Measurements from ENCODE around the gene STK32C. TPM values are rescaled to one million over a fixed set of nuclear protein-coding genes. Genes with fewer than 3 reads are reported as not detected.

STK32C gene
- total RNA-seq, 6 donors from 2014 or later, result 4.8 to 18.3 (median 15.6) TPM

GRCh38 chr10:132174237-132174636 lies 133.5 kb downstream of the STK32C start:
- DNase-seq (no peak), ATAC-seq (ENCODE audit: low FRiP score in 2 of 2) (no peak)
- no peak overlapping the region for H3K4me3 ChIP-seq
- no peaks in the 10 kb centered on the region for H3K36me3 ChIP-seq
- no peaks in the 10 kb centered on the region for H3K9me3 ChIP-seq
- peaks cover 0 to 3% (median 0%) of the 10 kb centered on the region in 4 donors for H3K27me3 ChIP-seq
- TF ChIP-seq, protein P1, sequence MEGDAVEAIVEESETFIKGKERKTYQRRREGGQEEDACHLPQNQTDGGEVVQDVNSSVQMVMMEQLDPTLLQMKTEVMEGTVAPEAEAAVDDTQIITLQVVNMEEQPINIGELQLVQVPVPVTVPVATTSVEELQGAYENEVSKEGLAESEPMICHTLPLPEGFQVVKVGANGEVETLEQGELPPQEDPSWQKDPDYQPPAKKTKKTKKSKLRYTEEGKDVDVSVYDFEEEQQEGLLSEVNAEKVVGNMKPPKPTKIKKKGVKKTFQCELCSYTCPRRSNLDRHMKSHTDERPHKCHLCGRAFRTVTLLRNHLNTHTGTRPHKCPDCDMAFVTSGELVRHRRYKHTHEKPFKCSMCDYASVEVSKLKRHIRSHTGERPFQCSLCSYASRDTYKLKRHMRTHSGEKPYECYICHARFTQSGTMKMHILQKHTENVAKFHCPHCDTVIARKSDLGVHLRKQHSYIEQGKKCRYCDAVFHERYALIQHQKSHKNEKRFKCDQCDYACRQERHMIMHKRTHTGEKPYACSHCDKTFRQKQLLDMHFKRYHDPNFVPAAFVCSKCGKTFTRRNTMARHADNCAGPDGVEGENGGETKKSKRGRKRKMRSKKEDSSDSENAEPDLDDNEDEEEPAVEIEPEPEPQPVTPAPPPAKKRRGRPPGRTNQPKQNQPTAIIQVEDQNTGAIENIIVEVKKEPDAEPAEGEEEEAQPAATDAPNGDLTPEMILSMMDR (IDR thresholded peaks at IDR 0.05), result no peak
- TF ChIP-seq EP300 (IDR thresholded peaks at IDR 0.05) (no peak), POLR2A (IDR thresholded peaks at IDR 0.05) (no peak)
- no peak overlapping the region for H3K27ac ChIP-seq
- peaks cover 0 to 5% (median 0%) of the 10 kb centered on the region in 4 donors for H3K4me1 ChIP-seq
- WGBS, 2 donors, result 87 to 94% methylated on average over 11 of the region's 11 CpGs

DNA sequence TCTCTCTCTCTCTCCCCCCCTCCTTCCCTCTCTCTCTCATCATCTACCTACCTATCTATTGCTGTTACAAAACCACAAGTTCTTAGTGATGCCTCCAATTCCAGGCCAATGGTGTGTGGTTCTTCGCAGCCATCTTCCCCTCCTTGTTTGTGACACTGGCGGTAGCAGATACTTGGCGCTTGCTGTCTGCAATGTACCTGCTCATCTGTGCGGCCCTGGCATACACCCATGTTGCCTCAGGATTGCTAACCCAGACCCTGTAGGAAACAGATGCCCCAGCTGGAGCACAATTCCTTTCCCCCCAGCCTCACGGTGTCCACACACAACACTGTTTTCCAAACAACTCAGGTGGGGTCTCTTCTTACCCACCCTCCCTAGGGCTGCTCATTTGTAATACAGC lies 134.6 kb downstream of the STK32C start:
- H3K27me3 ChIP-seq, result no peaks in the 10 kb centered on the region
- no peak overlapping the region for H3K27ac ChIP-seq
- no peaks in the 10 kb centered on the region for H3K9me3 ChIP-seq
- H3K36me3 ChIP-seq, result no peaks in the 10 kb centered on the region
- 87 to 91% methylated on average over 5 of the region's 5 CpGs for WGBS, 2 donors
- H3K4me3 ChIP-seq, result no peak overlapping the region
- peaks cover 0 to 5% (median 0%) of the 10 kb centered on the region in 4 donors for H3K4me1 ChIP-seq
- no peak for DNase-seq
- TF ChIP-seq POLR2AphosphoS5 (IDR thresholded peaks at IDR 0.05) (no peak), EP300 (IDR thresholded peaks at IDR 0.05) (no peak), POLR2A (IDR thresholded peaks at IDR 0.05) (no peak)
- TF ChIP-seq, protein P1 (IDR thresholded peaks at IDR 0.05), result no peak
- ATAC-seq (ENCODE audit: low FRiP score in 2 of 2), result no peak

GRCh38 chr10:132172091-132173066 lies 135.4 kb downstream of the STK32C start:
- 58 to 64% methylated on average over 26 of the region's 26 CpGs for WGBS, 2 donors
- no peaks in the 10 kb centered on the region for H3K27me3 ChIP-seq
- no peak overlapping the region for H3K4me3 ChIP-seq
- DNase-seq (no peak), ATAC-seq (ENCODE audit: low FRiP score in 2 of 2) (no peak)
- H3K9me3 ChIP-seq, result no peaks in the 10 kb centered on the region
- no peaks in the 10 kb centered on the region for H3K36me3 ChIP-seq
- H3K27ac ChIP-seq, result no peak overlapping the region
- TF ChIP-seq POLR2AphosphoS5 (IDR thresholded peaks at IDR 0.05) (no peak), EP300 (IDR thresholded peaks at IDR 0.05) (no peak), POLR2A (IDR thresholded peaks at IDR 0.05) (no peak)
- TF ChIP-seq, protein P1 (IDR thresholded peaks at IDR 0.05), result no peak
- H3K4me1 ChIP-seq, result peaks cover 0 to 5% (median 0%) of the 10 kb centered on the region in 4 donors

DNA sequence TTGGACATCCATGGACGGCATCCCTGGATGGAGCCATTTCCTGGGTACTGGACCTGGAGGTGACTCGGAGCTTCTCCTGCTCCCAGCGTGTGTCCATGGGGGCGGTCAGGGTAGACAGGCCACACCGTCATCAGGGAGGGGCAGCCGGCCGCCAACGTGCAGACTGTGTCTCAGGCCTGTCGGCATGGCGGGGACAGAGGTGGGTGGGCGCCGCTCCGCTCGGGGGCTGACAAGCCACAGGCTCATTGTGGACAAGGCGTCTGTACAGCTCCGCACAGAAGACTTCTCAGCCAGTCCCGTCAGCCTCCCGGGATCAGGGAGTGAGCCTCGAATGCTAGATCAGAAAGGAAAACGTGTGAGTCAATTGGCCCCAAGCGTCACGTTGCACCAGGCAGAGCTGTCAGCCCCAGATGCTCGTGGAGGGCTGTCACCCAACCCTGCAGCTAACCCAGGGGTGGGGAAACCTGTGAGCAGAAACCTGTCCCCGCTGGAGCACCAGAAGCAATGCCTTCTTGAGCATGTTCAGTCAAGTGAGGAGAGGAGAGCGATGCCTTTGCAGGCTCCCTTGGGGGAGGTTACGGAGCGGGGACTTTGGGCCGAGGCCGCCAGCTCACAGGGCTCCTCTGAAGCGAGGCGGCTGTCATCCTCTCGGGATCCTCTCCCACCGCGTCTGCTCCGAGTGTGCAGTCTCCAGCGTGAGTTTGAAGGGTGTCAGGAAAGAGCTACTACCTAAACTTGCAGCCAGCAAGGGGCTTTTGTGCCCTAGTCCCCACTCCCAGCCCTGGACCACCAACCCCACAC lies 137.0 kb downstream of the STK32C start:
- Histone ChIP-seq H3K27me3 (no peaks in the 10 kb centered on the region), H3K27ac (no peak overlapping the region), H3K4me1 (no peaks in the 10 kb centered on the region), H3K9me3 (no peaks in the 10 kb centered on the region), H3K36me3 (no peaks in the 10 kb centered on the region), H3K4me3 (no peak overlapping the region)
- no peak for ATAC-seq (ENCODE audit: low FRiP score in 2 of 2)
- 62 to 77% methylated on average over 21 to 36 of the region's 36 CpGs for WGBS, 2 donors
- no peak for DNase-seq
- TF ChIP-seq POLR2AphosphoS5 (IDR thresholded peaks at IDR 0.05) (no peak), POLR2A (IDR thresholded peaks at IDR 0.05) (no peak), EP300 (IDR thresholded peaks at IDR 0.05) (no peak)
- TF ChIP-seq, protein P1 (IDR thresholded peaks at IDR 0.05), result no peak

Data from upper lobe of left lung (tissue), 6 donors.